ENCODE data around the gene ZRANB1. TPM values are rescaled to one million over a fixed set of nuclear protein-coding genes. Genes with fewer than 3 reads are reported as not detected.
"Not testable (repeated sequence)": the region's sequence is repeated elsewhere in the genome, so short reads cannot be mapped to it uniquely, and the experiment has no call there.

The ZRANB1 gene
- polyA plus RNA-seq, 1 of the 3 experiments (the other 2 are of a cell fraction) = 6.2 TPM

DNA sequence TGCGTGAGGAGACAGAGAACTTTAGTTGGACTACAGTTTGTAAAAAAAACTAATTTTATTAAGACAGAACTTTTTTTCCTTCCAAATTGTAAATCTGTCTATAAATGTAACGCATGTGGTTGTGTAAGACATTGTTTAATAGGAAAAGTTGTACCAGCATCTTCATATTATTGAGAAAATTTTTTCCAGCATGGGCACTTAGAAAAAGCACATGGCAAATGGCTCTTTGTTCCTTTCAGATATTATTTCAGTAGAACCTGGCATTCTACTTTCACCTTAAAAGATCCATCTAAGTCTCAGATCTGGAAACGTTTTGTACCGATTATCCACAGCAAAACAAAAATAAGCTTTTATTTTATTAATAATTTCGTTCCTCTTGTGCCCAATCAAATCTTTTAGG, 43.2 kb downstream of the ZRANB1 start:
- 0 out of 2 replicates have a peak, but pooled peaks cover 3% of the 10 kb centered on the region for H4K20me1 ChIP-seq (ENCODE audit: insufficient read depth)
- CTCF ChIA-PET = interaction anchor here (1.0 to 2.9 kb wide), 2 partner anchors 7 to 76 kb away, joined by 4 to 13 read pairs; no protein-coding TSS in a partner anchor

GRCh38 chr10:124987788-124988187, 45.9 kb downstream of the ZRANB1 start:
- ChIA-PET POLR2A (no interaction called here), CTCF (no interaction called here)
- 100% methylated on average over 1 of the region's 1 CpG for WGBS (ENCODE audit: low lambda C conversion rate)
- Histone ChIP-seq H3K27ac (ENCODE audit: low read depth in 2 of 2, low read length in 1 of 2) (no peak overlapping the region), H3K36me3 (replicated peaks in 1 of 2; ENCODE audit: control insufficient read depth in 1 of 2, insufficient read depth in 2 of 2, low read length in 1 of 2) (peaks cover 72 to 85% of the 10 kb centered on the region in 2 experiments), H3F3A (replicated peaks; ENCODE audit: insufficient read depth) (peaks cover 41% of the 10 kb centered on the region), H4K20me1 (ENCODE audit: insufficient read depth) (peaks cover 6% of the 10 kb centered on the region; the same call in 1 of the 2 replicates), H3K9me3 (no peaks in the 10 kb centered on the region), H3K9ac (no peak overlapping the region), H3K4me2 (no peak overlapping the region), H3K4me3 (ENCODE audit: low read depth in 2 of 2, low read length in 1 of 2) (no peak overlapping the region), H3K4me1 (ENCODE audit: control insufficient read depth in 1 of 2, insufficient read depth in 2 of 2, low read depth in 1 of 2, low read length in 1 of 2) (no peaks in the 10 kb centered on the region; a peak in 1 of 4 replicates), H2AFZ (ENCODE audit: low read depth) (no peak overlapping the region), H3K27me3 (ENCODE audit: insufficient read depth) (no peaks in the 10 kb centered on the region), H3K79me2 (ENCODE audit: insufficient read depth) (peaks cover 17% of the 10 kb centered on the region; the same call in 1 of the 2 replicates), H3K9me2 (no peaks in the 10 kb centered on the region)
- TF ChIP-seq CHD2 (IDR thresholded peaks at IDR 0.05; ENCODE audit: low read length, partially characterized antibody) (no peak), TAF1 (IDR thresholded peaks at IDR 0.05; ENCODE audit: borderline replicate concordance, low read depth, low read length) (no peak), NFIC (IDR thresholded peaks at IDR 0.05; ENCODE audit: borderline replicate concordance) (no peak), YY1 (IDR thresholded peaks at IDR 0.05; ENCODE audit: low read depth) (no peak), FOXJ3 (CRISPR knock-in tag; IDR thresholded peaks at IDR 0.05) (no peak), TEAD4 (IDR thresholded peaks at IDR 0.05; ENCODE audit: borderline replicate concordance, insufficient read depth) (no peak), POLR2AphosphoS5 (IDR thresholded peaks at IDR 0.05; ENCODE audit: low read depth, low read length) (no peak), GATA2 (CRISPR knock-in tag; IDR thresholded peaks at IDR 0.05) (no peak), MXI1 (IDR thresholded peaks at IDR 0.05; ENCODE audit: low read depth, low read length) (no peak), IRF3 (IDR thresholded peaks at IDR 0.05; ENCODE audit: low read depth, low read length) (no peak)
- DNase-seq = no peak

More for the DNA sequence above, 43.2 kb downstream of the ZRANB1 start:
- TF ChIP-seq SMC3 (IDR thresholded peaks at IDR 0.05; ENCODE audit: low read depth, low read length) = no peak
- no peak for TF ChIP-seq RCOR1 (IDR thresholded peaks at IDR 0.05; ENCODE audit: low read length)
- TF ChIP-seq TAF1 (IDR thresholded peaks at IDR 0.05; ENCODE audit: borderline replicate concordance, low read depth, low read length) = no peak
- no peak for TF ChIP-seq GATA2 (CRISPR knock-in tag; IDR thresholded peaks at IDR 0.05)
- no peak for TF ChIP-seq FOXM1 (IDR thresholded peaks at IDR 0.05; ENCODE audit: low read depth)
- no peak for TF ChIP-seq CHD2 (IDR thresholded peaks at IDR 0.05; ENCODE audit: low read length, partially characterized antibody)
- TF ChIP-seq EP300 (IDR thresholded peaks at IDR 0.05; ENCODE audit: borderline replicate concordance in 1 of 2, low read depth in 1 of 2, low read length in 1 of 2) = no peak
- no peak for TF ChIP-seq TCF12 (IDR thresholded peaks at IDR 0.05)
- no peak for TF ChIP-seq FOSL2 (IDR thresholded peaks at IDR 0.05; ENCODE audit: borderline replicate concordance, low read depth)
- TF ChIP-seq NRF1 (IDR thresholded peaks at IDR 0.05; ENCODE audit: low read depth, low read length) = no peak
- H3K36me3 ChIP-seq (replicated peaks in 1 of 2; ENCODE audit: control insufficient read depth in 1 of 2, insufficient read depth in 2 of 2, low read length in 1 of 2) = peaks cover 57 to 78% of the 10 kb centered on the region in 2 experiments
- no peaks in the 10 kb centered on the region for H3K27me3 ChIP-seq (ENCODE audit: insufficient read depth)
- 93% methylated on average over 5 of the region's 5 CpGs for WGBS (ENCODE audit: low lambda C conversion rate)
- H3K9me2 ChIP-seq = no peaks in the 10 kb centered on the region
- no peak overlapping the region for H3K9ac ChIP-seq
- DNase-seq = no peak
- H3K4me2 ChIP-seq = no peak overlapping the region
- POLR2A ChIA-PET = no interaction called here
- no peak overlapping the region for H3K4me3 ChIP-seq (ENCODE audit: low read depth in 2 of 2, low read length in 1 of 2)
- H3K79me2 ChIP-seq (ENCODE audit: insufficient read depth) = peaks cover 29% of the 10 kb centered on the region; the same call in 1 of the 2 replicates
- H3K4me1 ChIP-seq (ENCODE audit: control insufficient read depth in 1 of 2, insufficient read depth in 2 of 2, low read depth in 1 of 2, low read length in 1 of 2) = no peaks in the 10 kb centered on the region; a peak in 1 of 4 replicates
- H3K27ac ChIP-seq (ENCODE audit: low read depth in 2 of 2, low read length in 1 of 2) = 0 out of 4 replicates have a peak overlapping the region, but pooled peaks of 1 of the 2 experiments have one; percentile 7
- H3K9me3 ChIP-seq = no peaks in the 10 kb centered on the region
- H3F3A ChIP-seq (replicated peaks; ENCODE audit: insufficient read depth) = peaks cover 34% of the 10 kb centered on the region
- no peak overlapping the region for H2AFZ ChIP-seq (ENCODE audit: low read depth)

DNA sequence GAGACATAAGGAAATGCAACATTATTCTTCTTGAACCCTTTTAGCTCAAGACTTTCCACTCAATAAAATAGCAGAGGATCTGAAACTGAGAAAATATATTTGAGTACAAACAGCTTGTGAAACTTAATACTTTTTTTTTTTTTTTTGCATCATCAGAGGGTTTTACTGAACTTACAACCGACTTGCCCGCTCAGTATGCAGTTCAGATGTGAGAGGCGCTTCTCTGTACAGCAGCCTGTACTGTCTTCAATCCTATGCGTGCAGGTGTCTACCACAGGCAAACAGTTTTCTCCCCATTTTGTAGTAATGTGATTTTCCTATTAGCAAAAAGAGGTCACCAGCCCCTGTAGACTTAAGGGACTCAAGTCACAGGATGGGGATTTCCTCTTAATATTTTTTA, 46.8 kb downstream of the ZRANB1 start:
- Histone ChIP-seq H3F3A (replicated peaks; ENCODE audit: insufficient read depth) (peaks cover 39% of the 10 kb centered on the region), H3K79me2 (ENCODE audit: insufficient read depth) (peaks cover 12% of the 10 kb centered on the region; the same call in 1 of the 2 replicates), H3K36me3 (replicated peaks in 1 of 2; ENCODE audit: control insufficient read depth in 1 of 2, insufficient read depth in 2 of 2, low read length in 1 of 2) (peaks cover 69 to 85% of the 10 kb centered on the region in 2 experiments)
- DNase-seq; H3K9ac ChIP-seq; H3K27me3 ChIP-seq (ENCODE audit: insufficient read depth); CTCF ChIA-PET; H3K9me2 ChIP-seq; POLR2A ChIA-PET; H4K20me1 ChIP-seq (ENCODE audit: insufficient read depth); H3K27ac ChIP-seq (ENCODE audit: low read depth in 2 of 2, low read length in 1 of 2); H3K4me3 ChIP-seq (ENCODE audit: low read depth in 2 of 2, low read length in 1 of 2); H3K4me1 ChIP-seq (ENCODE audit: control insufficient read depth in 1 of 2, insufficient read depth in 2 of 2, low read depth in 1 of 2, low read length in 1 of 2); H3K9me3 ChIP-seq; H3K4me2 ChIP-seq; H2AFZ ChIP-seq (ENCODE audit: low read depth): not testable (repeated sequence)
- 93% methylated on average over 4 of the region's 4 CpGs for WGBS (ENCODE audit: low lambda C conversion rate)

Measured in SK-N-SH (cell line).